Measurements from ENCODE around the gene S100A12. TPM values are rescaled to one million over a fixed set of nuclear protein-coding genes. Genes with fewer than 3 reads are reported as not detected.
"Not testable (repeated sequence)": the region's sequence is repeated elsewhere in the genome, so short reads cannot be mapped to it uniquely, and the experiment has no call there.

The S100A12 gene
- not detected in 2 replicates for total RNA-seq (2014; rRNA removed; shearing (Covaris generic))
- not detected in 2 replicates for polyA plus RNA-seq (2015; cell fraction: cytosol; rRNA removed)
- not detected in 2 replicates for polyA plus RNA-seq (2015; cell fraction: nucleus; rRNA removed)

- no peak for DNase-seq (ENCODE audit: low read depth, low spot score)
- in situ Hi-C loops (cut with HindIII; ENCODE audit: low pct_unique_long_range_greater_than_20kb, low sequenced_read_pairs), result no loop called here
Observed at GRCh38 chr1:153375511-153375910, at the start of gene S100A12. Gene S100A12, minus strand, starts transcription at chr1:153375621. Its CDS starts 1,029 bp downstream, at chr1:153374592.

GRCh38 chr1:153422450-153423068, 47.1 kb upstream of the S100A12 start:
- DNase-seq (ENCODE audit: low read depth, low spot score), result peak; percentile 68
- in situ Hi-C loops (cut with HindIII; ENCODE audit: low pct_unique_long_range_greater_than_20kb, low sequenced_read_pairs), result no loop called here

GRCh38 chr1:153420306-153420705, 44.9 kb upstream of the S100A12 start:
- DNase-seq (ENCODE audit: low read depth, low spot score), result no peak
- in situ Hi-C loops (cut with HindIII; ENCODE audit: low pct_unique_long_range_greater_than_20kb, low sequenced_read_pairs), result no loop called here

- DNase-seq (ENCODE audit: low read depth, low spot score); in situ Hi-C loops (cut with HindIII; ENCODE audit: low pct_unique_long_range_greater_than_20kb, low sequenced_read_pairs): not testable (repeated sequence)
Observed at GRCh38 chr1:153419436-153419793, 44.0 kb upstream of the S100A12 start.

- in situ Hi-C loops (cut with HindIII; ENCODE audit: low pct_unique_long_range_greater_than_20kb, low sequenced_read_pairs); DNase-seq (ENCODE audit: low read depth, low spot score): not testable (repeated sequence)
Observed at GRCh38 chr1:153418758-153419435, 43.5 kb upstream of the S100A12 start.

GRCh38 chr1:153417136-153417888, 41.9 kb upstream of the S100A12 start:
- in situ Hi-C loops (cut with HindIII; ENCODE audit: low pct_unique_long_range_greater_than_20kb, low sequenced_read_pairs), result no loop called here
- DNase-seq (ENCODE audit: low read depth, low spot score), result no peak

GRCh38 chr1:153415850-153416570, 40.6 kb upstream of the S100A12 start, which contains the start of gene S100A7A:
Gene S100A7A, plus strand, starts transcription at chr1:153416520. Its CDS starts 1,563 bp downstream, at chr1:153418083.
- in situ Hi-C loops (cut with HindIII; ENCODE audit: low pct_unique_long_range_greater_than_20kb, low sequenced_read_pairs), result no loop called here
- no peak for DNase-seq (ENCODE audit: low read depth, low spot score)

GRCh38 chr1:153413961-153414360, 38.5 kb upstream of the S100A12 start:
- in situ Hi-C loops (cut with HindIII; ENCODE audit: low pct_unique_long_range_greater_than_20kb, low sequenced_read_pairs); DNase-seq (ENCODE audit: low read depth, low spot score): not testable (repeated sequence)

GRCh38 chr1:153407274-153407673, 31.9 kb upstream of the S100A12 start:
- DNase-seq (ENCODE audit: low read depth, low spot score); in situ Hi-C loops (cut with HindIII; ENCODE audit: low pct_unique_long_range_greater_than_20kb, low sequenced_read_pairs): not testable (repeated sequence)

GRCh38 chr1:153405825-153406599, 30.6 kb upstream of the S100A12 start:
- DNase-seq (ENCODE audit: low read depth, low spot score); in situ Hi-C loops (cut with HindIII; ENCODE audit: low pct_unique_long_range_greater_than_20kb, low sequenced_read_pairs): not testable (repeated sequence)

GRCh38 chr1:153404768-153405167, 29.3 kb upstream of the S100A12 start:
- in situ Hi-C loops (cut with HindIII; ENCODE audit: low pct_unique_long_range_greater_than_20kb, low sequenced_read_pairs), result no loop called here

GRCh38 chr1:153404086-153404635, 28.7 kb upstream of the S100A12 start:
- in situ Hi-C loops (cut with HindIII; ENCODE audit: low pct_unique_long_range_greater_than_20kb, low sequenced_read_pairs), result no loop called here
- DNase-seq (ENCODE audit: low read depth, low spot score), result no peak

More at GRCh38 chr1:153404768-153405167, 29.3 kb upstream of the S100A12 start:
- DNase-seq (ENCODE audit: low read depth, low spot score), result peak; percentile 69

GRCh38 chr1:153403421-153404085, 28.1 kb upstream of the S100A12 start:
- in situ Hi-C loops (cut with HindIII; ENCODE audit: low pct_unique_long_range_greater_than_20kb, low sequenced_read_pairs), result no loop called here
- no peak for DNase-seq (ENCODE audit: low read depth, low spot score)

- in situ Hi-C loops (cut with HindIII; ENCODE audit: low pct_unique_long_range_greater_than_20kb, low sequenced_read_pairs), result no loop called here
- no peak for DNase-seq (ENCODE audit: low read depth, low spot score)
Observed at GRCh38 chr1:153402226-153402625, 26.8 kb upstream of the S100A12 start.

GRCh38 chr1:153401461-153401860, 26.0 kb upstream of the S100A12 start:
- no peak for DNase-seq (ENCODE audit: low read depth, low spot score)
- in situ Hi-C loops (cut with HindIII; ENCODE audit: low pct_unique_long_range_greater_than_20kb, low sequenced_read_pairs), result no loop called here

GRCh38 chr1:153400244-153400643, 24.8 kb upstream of the S100A12 start:
- peak; percentile 22 for DNase-seq (ENCODE audit: low read depth, low spot score)
- in situ Hi-C loops (cut with HindIII; ENCODE audit: low pct_unique_long_range_greater_than_20kb, low sequenced_read_pairs), result no loop called here
